ENCODE data around the gene ZNF592.
"Not testable (repeated sequence)": the region's sequence is repeated elsewhere in the genome, so short reads cannot be mapped to it uniquely, and the experiment has no call there.

The ZNF592 gene

GRCh38 chr15:84749111-84749991 is 959 bp downstream of the ZNF592 start:
- DNase-seq: peak in 3 of 5 donors; percentile 18 to 77 (median 36)

- no peak for DNase-seq
Observed at GRCh38 chr15:84750583-84751092, 2.2 kb downstream of the ZNF592 start.

GRCh38 chr15:84751721-84752120 is 3.3 kb downstream of the ZNF592 start:
- not testable (repeated sequence) for DNase-seq

- no peak for DNase-seq
Observed at GRCh38 chr15:84752195-84752594, 3.8 kb downstream of the ZNF592 start.

GRCh38 chr15:84752700-84753099 is 4.3 kb downstream of the ZNF592 start:
- no peak for DNase-seq

- not testable (repeated sequence) for DNase-seq
Observed at GRCh38 chr15:84754889-84755288, 6.5 kb downstream of the ZNF592 start.

GRCh38 chr15:84755736-84756527 is 7.5 kb downstream of the ZNF592 start:
- no peak for DNase-seq

- no peak for DNase-seq
Observed at GRCh38 chr15:84759018-84759417, 10.6 kb downstream of the ZNF592 start.

GRCh38 chr15:84760219-84760618 is 11.8 kb downstream of the ZNF592 start:
- DNase-seq: no peak

GRCh38 chr15:84761607-84762131 is 13.3 kb downstream of the ZNF592 start:
- peak in 1 of 5 donors; percentile 55 for DNase-seq

- no peak for DNase-seq
Observed at GRCh38 chr15:84762840-84763572, 14.6 kb downstream of the ZNF592 start.

- no peak for DNase-seq
Observed at GRCh38 chr15:84764585-84764984, 16.2 kb downstream of the ZNF592 start.

GRCh38 chr15:84764989-84765388 is 16.6 kb downstream of the ZNF592 start:
- no peak for DNase-seq

GRCh38 chr15:84765675-84766074 is 17.3 kb downstream of the ZNF592 start:
- no peak for DNase-seq

- DNase-seq: no peak
Observed at GRCh38 chr15:84766461-84767035, 18.2 kb downstream of the ZNF592 start.

- no peak for DNase-seq
Observed at GRCh38 chr15:84772031-84772430, 23.6 kb downstream of the ZNF592 start.

GRCh38 chr15:84772467-84772866 is 24.1 kb downstream of the ZNF592 start:
- DNase-seq: no peak

GRCh38 chr15:84773716-84774115 is 25.3 kb downstream of the ZNF592 start:
- DNase-seq: no peak

GRCh38 chr15:84775867-84776449 is 27.6 kb downstream of the ZNF592 start:
- DNase-seq: no peak

GRCh38 chr15:84778194-84778593 is 29.8 kb downstream of the ZNF592 start:
- no peak for DNase-seq

GRCh38 chr15:84780492-84780891 is 32.1 kb downstream of the ZNF592 start:
- no peak for DNase-seq

GRCh38 chr15:84781495-84781894 is 33.1 kb downstream of the ZNF592 start:
- DNase-seq: no peak

Measured in T-helper 1 cell (primary cell).